Peyer's patch (tissue), 4 donors: ENCODE measurements around the gene SASH1. TPM values are rescaled to one million over a fixed set of nuclear protein-coding genes. Genes with fewer than 3 reads are reported as not detected.

Experiments used
- DNase-seq, 3 donors: peaks; one replicate each; pipeline ENCODE4 v3.0.0-alpha.2; 2017 to 2019
- H3K27ac ChIP-seq, 4 donors: fragments of 200-600 bp; sonication (generic); one replicate each; pipeline ENCODE4 v1.5.1; 2016 to 2019
- H3K27me3 ChIP-seq, 2 donors: fragments of 200-600 bp; sonication (generic); one replicate each; pipeline ENCODE4 v1.5.1; 2019
- H3K36me3 ChIP-seq, 3 donors: fragments of 200-600 bp; sonication (generic); one replicate each; pipeline ENCODE4 v1.5.1; 2016 to 2019
- H3K4me1 ChIP-seq, 4 donors: fragments of 200-600 bp; sonication (generic); one replicate each; pipeline ENCODE4 v1.5.1; 2016 to 2019
- H3K4me3 ChIP-seq, 4 donors: fragments of 200-600 bp; sonication (generic); 1 replicate in 3 of 4; 2 replicates in 1 of 4; pipeline ENCODE4 v1.5.1; 2016 to 2019; ENCODE audit warnings: mild to moderate bottlenecking in 1 of 4
- H3K9me3 ChIP-seq, 4 donors: fragments of 200-600 bp; sonication (generic); one replicate each; pipeline ENCODE4 v1.5.1; 2016 to 2019; ENCODE audit warnings: mild to moderate bottlenecking in 1 of 4
- CTCF ChIP-seq, 6 experiments: fragments of 450-650 bp in 4 of 6; fragments of 200-600 bp in 2 of 6; sonication (generic) in 1 of 6; IDR thresholded peaks; one replicate each; pipeline ENCODE4 v1.5.1; 2017 to 2019; ENCODE audit warnings: antibody characterized with exemption in 6 of 6, mild to moderate bottlenecking in 3 of 6, moderate library complexity in 1 of 6
- POLR2A ChIP-seq, 2 donors: fragments of 450-650 bp; IDR thresholded peaks; one replicate each; pipeline ENCODE4 v1.5.1; 2017; ENCODE audit warnings: antibody characterized with exemption in 2 of 2, mild to moderate bottlenecking in 2 of 2, moderate library complexity in 2 of 2
- total RNA-seq, 4 donors: library from RNA; depleted of rRNA; stranded (reverse); fragments of >200 nt; gene quantifications; one replicate each; pipeline ENCODE4 v1.1.0, GENCODE V29; 2016

The SASH1 gene
- total RNA-seq, 4 donors from 2014 or later: 17.2 to 141 (median 38.1) TPM

- H3K4me3 ChIP-seq: no peak overlapping the region
- no peaks in the 10 kb centered on the region for H3K9me3 ChIP-seq
- H3K36me3 ChIP-seq: no peaks in the 10 kb centered on the region
- TF ChIP-seq POLR2A (IDR thresholded peaks at IDR 0.05) (no peak), CTCF (IDR thresholded peaks at IDR 0.05) (no peak)
- no peak for DNase-seq
- H3K27ac ChIP-seq: no peak overlapping the region
- H3K27me3 ChIP-seq: no peaks in the 10 kb centered on the region
- H3K4me1 ChIP-seq: peaks cover 0 to 5% (median 2%) of the 10 kb centered on the region in 4 donors
Observed at GRCh38 chr6:148556410-148556809, 213.8 kb downstream of the SASH1 start.

DNA sequence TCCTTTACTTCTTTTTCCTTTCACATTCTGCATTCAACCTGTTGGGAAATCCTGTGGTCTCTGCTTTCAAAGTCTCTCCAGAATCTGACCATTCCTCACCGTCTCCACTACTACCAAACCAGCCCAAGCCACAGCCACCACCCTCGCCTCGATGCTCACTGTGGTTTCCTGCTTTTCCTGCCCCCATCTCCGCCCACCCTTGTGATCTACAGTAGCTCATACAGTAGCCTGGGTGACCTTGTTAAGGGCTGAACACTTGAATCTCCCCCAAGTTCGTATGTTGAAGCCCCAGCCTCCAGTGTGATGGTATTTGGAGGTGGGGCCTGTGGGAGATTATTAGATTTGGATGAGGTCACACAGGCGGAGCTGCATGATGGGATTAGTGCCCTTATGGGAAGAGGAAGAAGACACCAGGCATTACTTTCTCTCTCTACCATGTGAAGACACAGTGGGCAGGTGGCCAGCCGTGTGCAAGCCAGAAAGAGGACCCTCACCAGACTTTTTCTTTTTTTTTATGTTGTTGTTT is 215.2 kb downstream of the SASH1 start:
- DNase-seq: peak in 1 of 3 donors; percentile 46
- Histone ChIP-seq H3K4me3 (no peak overlapping the region), H3K4me1 (peaks cover 0 to 5% (median 2%) of the 10 kb centered on the region in 4 donors), H3K9me3 (no peaks in the 10 kb centered on the region), H3K27ac (no peak overlapping the region), H3K36me3 (no peaks in the 10 kb centered on the region), H3K27me3 (no peaks in the 10 kb centered on the region)
- no peak for TF ChIP-seq CTCF (IDR thresholded peaks at IDR 0.05)
- TF ChIP-seq POLR2A (IDR thresholded peaks at IDR 0.05): no peak

GRCh38 chr6:148559848-148560433 is 217.3 kb downstream of the SASH1 start:
- Histone ChIP-seq H3K36me3 (no peaks in the 10 kb centered on the region), H3K4me3 (peak overlapping the region; percentile 30 to 56 (median 48)), H3K27ac (peak overlapping the region in 2 of 4 donors; percentile 3 to 15)

DNA sequence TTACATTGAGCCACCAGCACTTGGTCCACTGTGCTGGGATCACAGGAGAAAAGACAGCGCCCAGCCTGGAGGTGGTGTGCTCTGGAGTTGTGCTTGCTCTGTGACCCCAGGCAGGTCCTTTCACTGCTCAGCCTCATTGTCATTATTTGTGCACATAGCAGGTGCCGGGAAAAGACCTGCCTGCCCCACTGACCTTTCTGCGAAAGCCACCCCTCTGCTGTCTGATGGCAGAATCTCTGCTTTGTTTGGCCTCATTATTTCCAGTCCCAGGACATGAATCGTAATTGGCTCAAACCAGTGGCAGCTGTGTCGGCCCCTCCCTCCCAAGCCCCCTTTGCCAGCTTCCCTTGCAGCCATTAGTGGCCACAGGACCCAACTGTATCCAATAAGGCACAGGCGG is 219.0 kb downstream of the SASH1 start:
- Histone ChIP-seq H3K4me1 (peaks cover 0 to 5% (median 3%) of the 10 kb centered on the region in 4 donors), H3K27me3 (no peaks in the 10 kb centered on the region), H3K9me3 (no peaks in the 10 kb centered on the region), H3K36me3 (no peaks in the 10 kb centered on the region), H3K4me3 (no peak overlapping the region), H3K27ac (no peak overlapping the region)
- TF ChIP-seq POLR2A (IDR thresholded peaks at IDR 0.05): no peak
- no peak for TF ChIP-seq CTCF (IDR thresholded peaks at IDR 0.05)
- no peak for DNase-seq

More at GRCh38 chr6:148559848-148560433, 217.3 kb downstream of the SASH1 start:
- no peaks in the 10 kb centered on the region for H3K27me3 ChIP-seq
- no peaks in the 10 kb centered on the region for H3K9me3 ChIP-seq
- DNase-seq: peak; percentile 66 to 83 (median 77)
- H3K4me1 ChIP-seq: peaks cover 0 to 5% (median 2%) of the 10 kb centered on the region in 4 donors
- TF ChIP-seq POLR2A (IDR thresholded peaks at IDR 0.05): no peak
- peak; percentile 83 to 98 (median 84) for TF ChIP-seq CTCF (IDR thresholded peaks at IDR 0.05)

DNA sequence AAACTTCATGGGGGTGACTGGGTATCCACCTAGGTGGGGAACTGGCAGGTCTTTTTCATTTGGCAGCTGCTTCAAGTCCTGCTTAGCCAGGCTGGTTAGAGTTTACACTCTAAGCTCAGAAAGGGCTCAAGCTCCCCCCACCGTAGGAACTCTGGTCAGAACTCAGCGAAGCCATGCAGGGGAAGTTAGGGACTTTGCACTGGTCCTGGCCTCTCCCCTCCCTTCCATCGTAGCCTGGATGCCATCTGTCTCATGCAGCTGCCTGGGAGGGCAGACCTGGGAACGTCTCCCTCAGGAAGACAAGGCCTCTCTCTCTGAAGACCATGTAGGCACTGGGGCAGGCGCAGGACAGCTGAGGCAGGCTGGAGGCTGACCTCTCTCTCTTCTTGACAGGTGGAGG is 220.4 kb downstream of the SASH1 start:
- TF ChIP-seq POLR2A (IDR thresholded peaks at IDR 0.05) (no peak), CTCF (IDR thresholded peaks at IDR 0.05) (no peak)
- H3K36me3 ChIP-seq: no peaks in the 10 kb centered on the region
- peaks cover 0 to 5% (median 4%) of the 10 kb centered on the region in 4 donors for H3K4me1 ChIP-seq
- no peak overlapping the region for H3K4me3 ChIP-seq
- DNase-seq: no peak
- H3K27me3 ChIP-seq: no peaks in the 10 kb centered on the region
- H3K9me3 ChIP-seq: no peaks in the 10 kb centered on the region
- no peak overlapping the region for H3K27ac ChIP-seq
